Stimulated activated CD4-positive, alpha-beta T cell treated with anti-CD3 and anti-CD28 coated beads, Interleukin-1b, Interleukin-23, amount 100 ng/mL, for 24 hours (primary cell): ENCODE results near the gene GDAP2.
"Not testable (repeated sequence)": the region's sequence is repeated elsewhere in the genome, so short reads cannot be mapped to it uniquely, and the experiment has no call there.

ENCODE experiments used
- DNase-seq, 4 experiments: peaks; one replicate each; pipeline ENCODE4 v3.0.0-alpha.2; 2020; ENCODE audit warnings: low read depth in 4 of 4, low spot score in 1 of 4

The GDAP2 gene, protein sequence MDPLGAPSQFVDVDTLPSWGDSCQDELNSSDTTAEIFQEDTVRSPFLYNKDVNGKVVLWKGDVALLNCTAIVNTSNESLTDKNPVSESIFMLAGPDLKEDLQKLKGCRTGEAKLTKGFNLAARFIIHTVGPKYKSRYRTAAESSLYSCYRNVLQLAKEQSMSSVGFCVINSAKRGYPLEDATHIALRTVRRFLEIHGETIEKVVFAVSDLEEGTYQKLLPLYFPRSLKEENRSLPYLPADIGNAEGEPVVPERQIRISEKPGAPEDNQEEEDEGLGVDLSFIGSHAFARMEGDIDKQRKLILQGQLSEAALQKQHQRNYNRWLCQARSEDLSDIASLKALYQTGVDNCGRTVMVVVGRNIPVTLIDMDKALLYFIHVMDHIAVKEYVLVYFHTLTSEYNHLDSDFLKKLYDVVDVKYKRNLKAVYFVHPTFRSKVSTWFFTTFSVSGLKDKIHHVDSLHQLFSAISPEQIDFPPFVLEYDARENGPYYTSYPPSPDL

DNA sequence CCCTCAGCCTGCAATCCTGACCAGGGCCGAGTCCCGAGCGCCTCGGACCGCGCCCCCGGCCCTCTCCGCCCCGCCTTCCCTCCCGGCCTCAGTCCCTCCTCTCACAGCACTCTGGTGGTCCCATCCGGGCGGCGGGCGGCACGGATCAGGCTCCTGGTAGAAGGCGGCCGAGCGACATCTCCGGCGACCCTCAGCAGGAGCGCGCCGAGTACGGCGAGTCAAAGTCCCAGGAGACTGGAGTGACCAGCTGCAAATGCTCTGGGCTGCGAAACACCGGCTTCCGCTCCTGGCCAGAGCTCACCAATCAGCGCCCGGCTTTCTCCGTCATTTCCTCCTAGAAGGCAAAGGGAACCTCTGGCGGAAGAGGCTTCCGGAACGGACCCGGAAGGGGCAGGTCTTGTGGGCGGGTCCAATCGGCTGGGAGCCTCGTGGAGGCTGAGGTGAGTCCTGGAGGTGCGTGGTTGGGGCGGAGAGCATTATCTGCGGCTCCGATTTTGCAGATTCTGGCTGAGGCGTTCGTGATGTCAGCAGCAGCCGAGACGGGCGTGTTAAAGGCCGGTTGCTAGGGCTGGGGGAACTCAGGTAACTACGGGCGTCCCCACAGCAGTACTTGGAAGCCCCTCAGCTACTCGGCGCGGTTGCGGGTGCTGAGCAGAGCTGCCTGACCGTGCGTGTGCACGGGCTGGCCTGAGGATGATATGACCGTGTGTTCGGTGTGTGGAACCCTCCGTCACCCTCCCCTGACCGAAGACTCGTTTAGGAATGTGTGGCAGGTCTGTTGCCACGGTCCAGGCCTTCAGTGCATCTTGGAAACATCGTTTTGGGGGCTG lies at the start of gene GDAP2, which contains the start of gene WDR3:
GDAP2 (minus strand) TSS at position 279 of the 830 bp plus-strand sequence. CDS start 9,264 bp downstream, outside the sequence.
WDR3 (plus strand) TSS at position 397 of the 830 bp plus-strand sequence. CDS start 3,581 bp downstream, outside the sequence.
- peak; percentile 85 to 92 (median 89) for DNase-seq

DNA sequence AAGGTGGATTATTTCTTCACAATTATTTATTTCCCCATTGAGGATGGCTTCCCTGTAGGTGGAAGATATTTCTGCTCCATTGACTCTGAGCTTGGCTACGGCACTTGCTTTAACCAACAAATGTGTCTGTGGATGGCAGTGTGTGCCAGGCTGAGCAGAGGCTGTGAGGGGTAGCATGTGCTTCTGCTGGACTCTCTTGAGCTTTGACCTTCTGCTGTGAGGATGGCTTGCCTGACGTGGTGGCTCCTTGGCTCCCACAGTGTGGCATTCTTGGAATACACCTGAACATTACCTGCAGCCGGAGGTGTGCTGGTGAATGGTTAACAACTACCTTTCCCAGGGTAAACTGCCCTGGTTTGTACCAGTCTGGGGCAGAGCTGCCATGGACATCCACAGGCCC lies 47.0 kb upstream of the GDAP2 start:
- no peak for DNase-seq

DNA sequence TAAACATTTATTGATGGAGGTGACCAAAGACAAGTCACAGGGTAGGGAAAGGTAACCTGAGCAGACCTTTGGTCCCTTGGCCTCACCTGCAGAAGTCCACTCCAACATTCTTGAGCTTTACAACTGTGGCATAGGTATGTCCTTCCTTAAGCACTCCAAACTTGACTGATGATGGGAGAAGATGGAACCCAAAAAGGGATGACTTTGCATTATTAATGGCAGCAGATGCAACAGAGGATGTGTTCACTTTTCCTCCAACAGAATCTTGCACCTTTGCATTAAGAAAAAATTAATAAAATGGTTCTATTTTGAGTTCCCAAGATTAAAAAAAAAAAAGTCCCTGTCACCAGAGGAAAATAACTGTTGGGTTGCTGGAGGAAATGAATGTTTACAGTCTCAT lies 42.4 kb upstream of the GDAP2 start:
- DNase-seq, result no peak

DNA sequence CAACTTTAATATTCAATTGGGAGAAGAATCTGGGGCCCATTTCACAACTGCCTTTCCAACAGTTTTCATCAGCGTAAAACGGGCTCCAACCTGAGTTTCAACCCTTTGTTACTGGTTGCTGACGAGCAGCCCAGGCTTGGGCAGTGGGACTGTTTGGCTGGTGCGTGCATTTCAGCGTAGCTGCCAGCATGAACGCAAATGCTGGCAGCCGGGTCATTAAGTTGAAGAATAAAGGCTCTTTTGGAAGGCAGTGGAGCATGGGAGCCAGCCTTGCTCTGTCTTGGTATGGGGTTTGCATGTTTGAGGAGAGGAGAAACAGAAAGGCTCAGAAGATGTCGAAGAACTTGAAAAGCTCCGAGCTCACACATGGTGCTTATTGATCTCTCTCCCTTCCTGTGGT lies 40.8 kb upstream of the GDAP2 start:
- DNase-seq, result no peak

DNA sequence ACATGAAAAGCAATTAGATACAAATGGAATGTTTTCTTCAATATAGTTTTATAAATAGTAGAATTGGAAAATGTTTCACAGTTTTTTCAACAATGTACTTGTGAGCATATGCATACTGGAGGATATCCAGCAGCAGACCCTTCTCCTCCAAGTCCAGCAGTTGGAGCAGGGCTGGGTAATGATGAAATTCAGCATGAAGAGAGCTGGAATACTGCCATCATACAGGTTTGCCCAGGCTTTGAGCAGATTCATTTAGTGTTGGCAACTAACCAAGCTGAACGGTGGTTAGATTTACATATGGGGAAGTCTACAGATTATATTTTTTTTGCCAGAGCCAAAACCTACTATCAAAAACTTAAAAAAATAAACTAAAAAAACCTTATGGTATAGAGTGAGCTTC lies 38.5 kb upstream of the GDAP2 start:
- no peak for DNase-seq

DNA sequence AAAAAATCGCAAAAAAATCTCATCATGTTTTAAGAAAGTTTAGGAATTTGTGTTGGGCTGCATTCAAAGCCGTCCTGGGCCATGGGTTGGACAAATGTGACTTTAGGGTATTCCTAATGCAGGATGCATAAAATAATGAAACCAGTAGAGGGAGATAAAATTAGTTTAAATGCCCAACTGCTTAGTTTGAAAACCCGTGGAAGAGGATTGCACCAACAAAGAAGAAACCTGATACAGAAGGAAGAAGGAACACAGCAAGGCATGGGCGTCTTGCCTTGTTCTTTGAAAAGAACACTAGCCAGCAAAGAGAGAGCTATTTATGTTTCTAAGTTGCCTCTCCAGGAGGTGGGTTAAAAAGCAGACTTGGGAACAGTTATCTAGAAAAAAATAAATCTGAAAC lies 38.1 kb upstream of the GDAP2 start:
- DNase-seq, result no peak

DNA sequence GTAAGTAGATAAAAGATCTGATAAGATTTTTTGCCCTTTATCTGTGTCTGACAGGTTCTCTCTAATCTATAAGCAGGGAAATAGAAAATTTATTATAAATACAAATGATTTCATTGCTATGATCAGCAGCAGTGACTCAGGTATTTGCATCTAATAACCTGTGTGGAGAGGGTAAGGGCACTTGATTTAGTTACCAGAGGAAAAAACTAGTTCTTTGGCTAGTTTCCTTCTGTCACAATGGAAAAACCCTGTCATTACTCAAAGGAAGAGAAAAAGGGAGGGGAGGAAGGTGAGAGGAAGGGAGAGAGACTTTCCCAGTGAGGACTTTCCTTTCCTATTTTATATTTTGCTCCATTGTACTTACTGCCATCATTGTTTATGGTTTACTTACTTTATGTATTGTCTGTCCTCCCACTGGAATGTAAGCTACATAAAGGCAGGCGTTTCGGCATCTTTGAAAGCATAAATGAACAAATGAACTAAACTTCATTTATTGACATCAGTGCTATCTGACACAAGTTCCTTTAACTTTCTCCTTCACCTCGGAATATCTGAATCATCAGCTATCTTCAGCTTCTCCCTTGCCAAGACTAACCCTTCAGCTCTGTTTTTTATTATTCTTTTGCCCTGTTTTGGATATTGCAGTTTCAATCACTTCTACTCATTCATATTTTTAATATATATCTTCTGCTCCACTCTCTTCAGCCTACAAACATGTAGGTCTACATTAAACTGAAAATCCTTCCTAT lies 35.0 kb upstream of the GDAP2 start:
- DNase-seq, result no peak

DNA sequence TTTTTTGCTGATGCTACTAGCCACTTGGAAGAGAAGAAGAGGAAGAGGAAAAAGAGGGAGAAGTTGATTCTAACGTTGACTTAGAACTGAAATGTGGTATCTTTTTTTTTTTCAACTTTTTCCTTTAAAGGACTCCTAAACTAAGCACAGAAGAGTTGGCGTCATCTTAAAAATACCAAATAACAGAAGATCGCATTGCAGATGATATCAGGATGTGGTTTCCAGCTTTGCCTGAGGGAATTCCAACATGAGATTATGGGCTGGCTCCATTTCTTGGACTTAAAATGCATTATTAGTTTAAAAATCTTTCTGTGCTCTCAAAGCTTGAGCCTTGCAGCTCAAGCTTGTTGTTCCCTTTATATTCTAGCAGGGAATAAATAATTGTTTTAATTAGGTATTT lies 29.9 kb upstream of the GDAP2 start:
- no peak for DNase-seq

DNA sequence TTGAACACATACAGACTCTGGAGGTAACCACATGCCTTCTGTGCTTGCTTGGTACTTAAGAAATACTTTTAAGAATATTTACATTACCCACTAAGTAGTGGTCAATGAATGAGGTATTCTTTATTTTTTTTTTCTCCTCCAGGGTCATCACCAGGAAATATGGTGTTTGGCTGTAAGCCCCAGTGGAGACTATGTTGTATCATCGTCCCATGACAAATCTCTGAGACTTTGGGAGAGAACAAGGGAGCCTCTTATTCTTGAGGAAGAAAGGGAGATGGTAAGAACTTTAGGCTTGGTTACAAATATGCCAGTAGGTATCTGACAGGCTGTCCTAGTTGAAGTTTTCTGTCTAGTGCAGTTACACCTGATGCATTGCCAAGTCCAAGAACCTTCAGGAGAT lies 23.0 kb upstream of the GDAP2 start:
- no peak for DNase-seq

DNA sequence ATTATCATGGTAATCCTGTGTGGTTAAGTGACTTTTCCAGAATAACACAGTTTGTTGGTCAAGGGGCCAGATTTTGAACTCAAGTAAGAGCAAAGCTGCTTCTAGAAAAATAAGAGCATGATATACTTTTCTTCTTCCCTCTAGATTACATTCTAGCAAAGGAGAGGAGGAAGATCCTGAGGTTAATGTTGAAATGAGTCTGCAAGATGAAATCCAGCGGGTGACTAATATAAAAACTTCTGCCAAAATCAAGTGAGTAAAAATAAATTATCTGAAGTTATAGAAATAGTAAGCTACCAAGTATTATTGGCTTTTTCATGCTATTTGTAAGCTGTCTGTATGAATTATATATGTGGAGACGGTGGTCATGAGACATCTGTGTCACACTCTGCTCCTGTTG lies 12.9 kb upstream of the GDAP2 start:
- no peak for DNase-seq

DNA sequence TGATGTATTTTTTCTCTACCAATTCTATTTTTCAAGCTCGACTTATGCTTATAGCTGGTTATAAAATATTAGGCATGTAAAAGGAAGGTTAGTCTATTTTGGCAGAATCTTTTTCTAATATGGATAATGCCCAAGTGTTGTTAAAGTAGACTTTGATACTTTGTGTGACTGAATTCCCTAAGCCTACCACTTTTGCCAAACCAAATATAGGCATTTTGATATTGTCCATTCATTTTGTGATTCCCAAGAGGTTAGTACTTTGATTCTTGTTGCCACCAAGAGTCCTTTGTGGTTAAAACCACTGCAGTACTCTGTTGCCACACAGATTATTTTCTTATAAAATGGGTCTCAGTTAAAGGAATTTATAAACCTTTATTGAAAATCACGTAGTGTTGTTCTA lies 4.3 kb upstream of the GDAP2 start:
- no peak for DNase-seq

DNA sequence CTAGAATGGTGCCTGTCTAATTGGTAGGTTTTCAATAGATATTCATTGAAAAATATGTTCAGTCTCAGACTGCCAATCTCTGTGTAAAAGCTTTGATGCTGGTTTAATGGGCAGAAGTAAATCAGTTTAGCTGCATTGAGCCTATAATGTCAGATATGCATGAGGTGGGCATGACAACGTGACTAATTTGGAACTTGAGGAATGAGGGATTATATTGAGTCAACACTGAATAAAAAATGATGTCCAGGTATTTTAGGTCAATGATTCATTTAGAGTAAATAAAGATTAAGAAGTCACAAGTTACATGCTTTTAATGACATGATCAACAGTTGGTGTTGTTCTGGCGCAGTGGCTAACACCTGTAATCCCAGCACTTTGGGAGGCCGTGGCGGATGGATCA lies 3.2 kb upstream of the GDAP2 start:
- no peak for DNase-seq

DNA sequence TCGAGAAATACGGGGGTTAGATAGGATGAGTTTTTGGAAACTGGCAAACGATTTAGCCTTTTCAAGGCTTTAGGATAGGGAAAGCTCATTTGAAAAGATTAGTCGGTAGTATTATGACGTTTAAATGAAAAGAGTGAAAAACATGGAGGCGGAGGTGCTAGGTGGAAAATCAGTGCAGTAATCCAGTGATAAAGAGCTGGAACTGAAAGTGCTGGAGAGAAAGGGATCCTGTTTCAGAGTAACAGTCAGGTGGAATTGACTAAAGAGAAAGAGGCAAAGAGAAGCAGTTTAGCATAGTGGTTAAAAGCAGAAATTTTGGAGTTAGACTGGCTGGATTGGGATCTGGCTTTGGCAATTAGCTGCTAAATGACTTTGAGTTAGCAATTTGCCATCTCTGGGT lies 1.1 kb upstream of the GDAP2 start:
- DNase-seq, result no peak

DNA sequence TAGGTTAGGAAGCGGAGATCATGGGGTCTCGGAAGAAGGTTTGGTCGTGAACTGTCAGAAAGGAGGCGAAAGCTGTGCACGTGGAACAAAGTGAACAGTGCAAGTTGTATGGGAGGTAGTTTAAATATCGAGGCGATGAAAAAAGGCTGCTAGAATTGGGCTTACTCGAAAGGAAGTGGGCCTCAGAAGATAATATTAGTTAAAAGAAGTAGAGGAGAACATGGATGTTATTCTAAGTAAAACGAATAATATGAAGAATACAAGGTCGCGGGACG lies 689 bp upstream of the GDAP2 start:
- peak in 1 of 4 experiments; percentile 0 for DNase-seq

DNA sequence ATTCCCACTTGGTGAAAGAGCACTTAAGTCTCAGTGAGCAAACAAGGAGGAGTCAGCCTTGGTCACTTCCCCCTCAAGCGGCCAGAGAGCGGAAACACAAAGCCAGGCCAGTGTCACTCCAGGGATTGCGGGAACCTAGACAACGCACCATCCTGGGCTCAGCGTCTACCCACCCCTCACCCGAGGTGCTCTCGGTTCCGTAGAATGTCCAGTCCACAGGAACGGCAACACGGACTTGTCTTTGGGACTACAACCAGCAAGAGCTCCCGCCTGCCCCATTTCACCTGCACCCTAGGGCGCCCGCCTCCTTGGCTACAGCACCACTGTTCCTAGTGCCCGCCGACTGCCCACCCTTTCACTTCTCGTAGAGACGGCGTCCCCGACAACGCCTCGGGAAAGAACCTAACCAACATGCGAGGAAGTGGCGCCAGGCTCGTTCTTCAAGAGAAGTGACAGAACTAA lies 509 bp downstream of the GDAP2 start:
- peak in 2 of 4 experiments; percentile 2 to 8 for DNase-seq

DNA sequence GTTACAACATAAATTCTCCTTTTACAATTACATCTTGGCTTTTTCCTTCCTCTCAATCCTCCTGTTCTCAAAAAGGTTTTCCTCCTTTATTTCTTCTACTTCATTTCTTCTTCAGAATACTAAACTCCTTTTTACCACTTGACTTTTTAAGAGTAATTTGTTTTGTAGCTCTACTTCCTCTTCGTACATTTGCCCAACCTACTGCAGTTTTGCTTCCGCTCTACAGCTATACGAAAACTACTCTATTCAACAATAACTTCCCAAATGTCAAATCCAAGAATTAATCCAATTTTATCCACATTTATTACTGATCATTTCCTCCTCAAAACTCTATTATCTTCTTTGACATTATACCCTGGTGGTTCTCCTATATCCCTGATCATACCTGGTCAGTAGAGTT lies 3.4 kb downstream of the GDAP2 start:
- DNase-seq, result no peak

DNA sequence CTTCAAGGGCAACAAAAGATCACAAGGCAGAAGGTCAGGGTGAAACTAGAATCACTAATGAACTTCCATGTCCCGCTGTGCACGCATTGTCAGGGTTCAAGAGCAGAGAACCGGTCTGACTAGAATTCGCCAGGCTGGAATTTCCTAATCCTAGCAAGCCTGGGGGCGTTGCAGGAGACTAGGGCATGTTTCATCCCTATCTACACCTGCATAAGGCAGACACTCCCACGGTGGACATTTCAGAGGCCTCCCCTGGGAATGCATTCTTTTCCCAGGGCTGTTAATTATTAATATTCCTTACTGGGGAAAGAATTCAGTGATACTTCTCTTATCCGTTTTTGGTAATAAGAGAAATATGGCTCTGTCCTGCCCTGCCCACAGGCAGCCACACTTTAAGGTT lies 6.7 kb downstream of the GDAP2 start:
- not testable (repeated sequence) for DNase-seq

DNA sequence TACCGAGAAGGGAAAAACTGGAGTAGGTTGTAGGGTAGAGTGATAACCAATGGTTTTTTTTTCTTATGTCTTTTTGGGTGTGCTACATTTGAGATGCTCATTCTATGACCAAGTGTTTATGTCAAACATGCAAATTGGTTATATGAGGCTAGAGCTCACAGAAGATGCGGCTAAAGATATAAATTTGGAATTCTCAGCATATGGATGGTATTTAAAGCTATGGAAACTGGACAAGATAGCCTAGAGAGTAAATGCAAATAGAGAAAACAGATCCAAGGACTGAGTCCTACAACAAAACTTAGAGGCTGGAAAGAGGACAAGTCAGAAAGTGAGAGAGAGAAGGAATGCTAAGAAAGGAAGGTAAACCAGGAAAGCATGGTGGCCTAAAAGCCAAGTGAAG lies 7.4 kb downstream of the GDAP2 start:
- DNase-seq, result no peak

DNA sequence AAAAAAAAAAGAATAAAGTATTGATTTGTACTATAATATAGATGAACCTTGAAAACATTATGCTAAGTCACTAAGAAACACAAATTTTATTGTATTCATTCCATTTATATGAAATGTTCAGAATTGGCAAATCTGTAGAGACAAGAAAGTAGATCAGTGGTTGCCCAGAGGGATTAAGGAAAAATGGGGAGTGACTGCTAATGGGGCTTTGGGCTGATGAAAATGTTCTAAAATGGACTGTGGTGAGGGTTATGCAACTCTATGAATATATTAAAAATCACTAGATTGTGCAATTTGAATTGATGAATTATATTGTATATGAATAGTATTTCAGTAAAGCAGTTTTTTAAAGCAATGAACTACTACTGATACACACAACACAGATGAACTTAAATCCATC lies 10.0 kb downstream of the GDAP2 start:
- DNase-seq, result no peak

DNA sequence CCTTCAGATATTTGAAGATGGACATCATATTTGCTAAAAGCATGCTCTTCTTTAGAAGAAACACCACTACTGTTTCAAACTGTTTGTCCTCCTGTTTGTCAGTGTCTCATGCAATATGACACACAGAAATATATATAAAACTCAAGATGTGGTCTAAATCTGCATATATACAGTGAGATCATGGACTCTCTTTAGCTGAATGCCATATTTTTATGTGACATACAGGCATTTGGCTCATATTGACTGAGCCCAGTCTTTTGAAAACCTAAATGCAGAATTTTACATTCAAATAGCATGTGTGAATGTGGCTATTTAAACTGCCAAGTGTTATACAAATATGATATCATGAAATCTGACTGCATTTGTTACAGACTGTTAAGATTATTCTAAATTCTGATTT lies 18.4 kb downstream of the GDAP2 start:
- DNase-seq, result no peak

DNA sequence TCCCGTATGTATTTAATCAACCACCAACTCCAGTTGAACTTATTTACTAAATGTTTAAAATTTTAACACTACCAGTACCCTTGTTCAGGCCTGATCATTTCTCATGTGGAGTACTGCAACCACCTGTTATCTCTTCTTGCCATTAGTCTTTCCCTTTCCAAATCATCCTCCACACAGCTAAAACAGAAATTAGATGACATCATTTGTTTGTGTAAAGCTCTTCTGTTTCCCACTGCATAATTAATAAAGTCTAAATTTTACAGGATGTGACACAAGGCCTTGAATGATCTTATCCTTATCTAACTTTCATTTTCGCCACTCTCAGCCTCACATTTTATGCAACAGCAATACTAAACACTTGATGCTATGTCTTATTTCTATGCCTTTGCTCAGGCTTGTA lies 24.4 kb downstream of the GDAP2 start:
- no peak for DNase-seq

DNA sequence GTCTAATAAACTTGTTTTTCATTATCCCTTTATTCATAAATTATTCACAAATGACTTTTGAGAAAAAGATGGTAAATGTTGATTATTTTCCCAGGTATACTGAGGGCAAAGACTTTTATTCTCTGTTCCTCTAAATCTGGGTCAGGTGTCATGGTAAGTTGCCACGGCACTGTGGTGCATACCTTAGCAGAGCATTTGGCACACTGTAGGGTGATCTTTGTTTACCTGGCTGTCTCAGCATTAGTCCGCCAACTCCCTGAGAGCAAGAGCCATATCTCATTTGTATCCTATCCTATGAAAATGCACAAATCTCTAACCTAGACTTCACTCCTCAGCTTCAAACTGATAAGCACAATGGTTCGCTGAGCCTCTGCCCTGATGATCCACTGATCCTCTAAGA lies 24.9 kb downstream of the GDAP2 start:
- DNase-seq, result no peak
